Natural killer cell (primary cell): ENCODE results near the gene HLA-DPA1. TPM values are rescaled to one million over a fixed set of nuclear protein-coding genes. Genes with fewer than 3 reads are reported as not detected.

Experiments used
- ATAC-seq, 3 donors: fragments of 150-1000 bp in 2 of 3; fragments of 200-7000 bp in 1 of 3; cut with Tn5 transposase; 1 replicate in 1 of 3; 2 replicates in 2 of 3; pipeline ENCODE4 v1.10.0; 2021; ENCODE audit warnings: mild to moderate bottlenecking in 2 of 3, moderate library complexity in 2 of 3
- DNase-seq, 2 donors: peaks; one replicate each; pipeline versions ENCODE4 v3.0.0 to v3.0.0-alpha.2; 2013 to 2021; ENCODE audit warnings: mixed read lengths in 1 of 2
- H3K27ac ChIP-seq: one replicate; pipeline ENCODE4 v1.5.1; 2013; ENCODE audit warnings: mild to moderate bottlenecking, low read length
- H3K27me3 ChIP-seq: one replicate; pipeline ENCODE4 v1.6.1; 2013; ENCODE audit warnings: low read length; ENCODE audit not compliant: control insufficient read depth, insufficient read depth
- H3K36me3 ChIP-seq: one replicate; pipeline ENCODE4 v1.6.1; 2013; ENCODE audit warnings: low read length; ENCODE audit not compliant: control insufficient read depth, insufficient read depth
- H3K4me1 ChIP-seq: one replicate; pipeline ENCODE4 v1.6.1; 2013; ENCODE audit warnings: low read length; ENCODE audit not compliant: control insufficient read depth, insufficient read depth
- H3K4me3 ChIP-seq: one replicate; pipeline ENCODE4 v1.5.1; 2013; ENCODE audit warnings: low read length
- H3K9me3 ChIP-seq: one replicate; pipeline ENCODE4 v1.6.1; 2013; ENCODE audit warnings: low read length; ENCODE audit not compliant: control insufficient read depth, insufficient read depth
- H3K27ac Mint-ChIP-seq, 2 donors: one replicate each; pipeline ENCODE4 v1.8.0; 2022; ENCODE audit warnings: mild to moderate bottlenecking in 2 of 2, mixed read lengths in 2 of 2, moderate library complexity in 1 of 2
- H3K27me3 Mint-ChIP-seq, 2 donors: one replicate each; pipeline ENCODE4 v1.8.0; 2022; ENCODE audit warnings: low read depth in 2 of 2, mixed read lengths in 2 of 2
- H3K36me3 Mint-ChIP-seq: one replicate; pipeline ENCODE4 v1.8.0; 2022; ENCODE audit warnings: mixed read lengths
- H3K4me1 Mint-ChIP-seq, 2 donors: one replicate each; pipeline ENCODE4 v1.8.0; 2022; ENCODE audit warnings: mixed read lengths in 2 of 2
- H3K4me3 Mint-ChIP-seq: one replicate; pipeline ENCODE4 v1.8.0; 2022; ENCODE audit warnings: mild to moderate bottlenecking, moderate library complexity, mixed read lengths
- H3K9me3 Mint-ChIP-seq, 2 donors: one replicate each; pipeline ENCODE4 v1.8.0; 2022; ENCODE audit warnings: mixed read lengths in 2 of 2
- WGBS: methylation state at CpG from one replicate; pipeline ENCODE4 v1.1.7; 2013; ENCODE audit warnings: missing lambda C conversion rate; ENCODE audit not compliant: insufficient coverage; 5-methylcytosine and 5-hydroxymethylcytosine counted together
- intact Hi-C: fragments of 100-400 bp; cut with micrococcal nuclease; formaldehyde crosslinking; loops from one replicate; pipeline ENCODE4 v1.14.2; 2022
- total RNA-seq, 4 donors: library from RNA; stranded (reverse); fragments of 120-200 nt in 1 of 4; gene quantifications; one replicate each; pipeline versions ENCODE4 v1.2.3 to v1.2.4, GENCODE V29; 2013 to 2022
- TF ChIP-seq, protein P1 (sequence below): fragments of 200-600 bp; IDR thresholded peaks from one replicate; pipeline ENCODE4 v1.8.0; 2022; ENCODE audit warnings: antibody characterized with exemption

Gene HLA-DPA1
- total RNA-seq, 3 donors from 2014 or later (not counting 1 experiment from before 2014, with no cell fraction given) = 43.1 to 135 (median 73.5) TPM

DNA sequence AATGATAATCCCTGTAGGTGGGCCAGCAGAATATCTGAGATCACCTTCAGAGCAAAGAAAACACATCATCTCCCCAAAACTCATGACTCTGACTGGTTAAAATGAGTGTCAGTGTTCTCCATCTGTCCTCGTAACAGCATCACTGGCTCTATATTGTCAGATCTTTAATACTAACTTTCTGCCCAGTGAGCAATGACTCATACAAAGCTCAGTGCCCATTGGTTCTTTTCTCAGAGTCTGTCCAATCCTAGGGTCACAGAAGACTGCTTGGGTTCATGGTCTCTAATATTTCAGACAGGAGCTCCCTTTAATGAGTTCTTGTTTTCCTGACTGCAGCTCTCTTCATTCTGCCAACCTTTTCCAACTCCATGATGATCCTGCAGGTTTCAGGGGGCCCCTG is 38.7 kb upstream of the HLA-DPA1 start:
- H3K9me3 ChIP-seq = no peaks in the 10 kb centered on the region
- WGBS = 31% methylated on average over 1 of the region's 1 CpG
- Mint-ChIP-seq H3K4me3 (no peak overlapping the region), H3K27ac (no peak overlapping the region), H3K36me3 (no peaks in the 10 kb centered on the region), H3K9me3 (no peaks in the 10 kb centered on the region), H3K27me3 (peaks cover 57 to 91% of the 10 kb centered on the region in 2 donors), H3K4me1 (peaks cover 0 to 4% of the 10 kb centered on the region in 2 donors)
- DNase-seq = peak in 1 of 2 donors; percentile 74
- peak overlapping the region; percentile 29 for H3K4me3 ChIP-seq
- intact Hi-C loops = no loop called here
- H3K27ac ChIP-seq = peak overlapping the region; percentile 70
- TF ChIP-seq, protein P1, sequence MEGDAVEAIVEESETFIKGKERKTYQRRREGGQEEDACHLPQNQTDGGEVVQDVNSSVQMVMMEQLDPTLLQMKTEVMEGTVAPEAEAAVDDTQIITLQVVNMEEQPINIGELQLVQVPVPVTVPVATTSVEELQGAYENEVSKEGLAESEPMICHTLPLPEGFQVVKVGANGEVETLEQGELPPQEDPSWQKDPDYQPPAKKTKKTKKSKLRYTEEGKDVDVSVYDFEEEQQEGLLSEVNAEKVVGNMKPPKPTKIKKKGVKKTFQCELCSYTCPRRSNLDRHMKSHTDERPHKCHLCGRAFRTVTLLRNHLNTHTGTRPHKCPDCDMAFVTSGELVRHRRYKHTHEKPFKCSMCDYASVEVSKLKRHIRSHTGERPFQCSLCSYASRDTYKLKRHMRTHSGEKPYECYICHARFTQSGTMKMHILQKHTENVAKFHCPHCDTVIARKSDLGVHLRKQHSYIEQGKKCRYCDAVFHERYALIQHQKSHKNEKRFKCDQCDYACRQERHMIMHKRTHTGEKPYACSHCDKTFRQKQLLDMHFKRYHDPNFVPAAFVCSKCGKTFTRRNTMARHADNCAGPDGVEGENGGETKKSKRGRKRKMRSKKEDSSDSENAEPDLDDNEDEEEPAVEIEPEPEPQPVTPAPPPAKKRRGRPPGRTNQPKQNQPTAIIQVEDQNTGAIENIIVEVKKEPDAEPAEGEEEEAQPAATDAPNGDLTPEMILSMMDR = no peak
- ATAC-seq = peak; percentile 90 to 100 (median 98)
- H3K36me3 ChIP-seq = no peaks in the 10 kb centered on the region
- H3K4me1 ChIP-seq = peaks cover 29% of the 10 kb centered on the region
- peaks cover 13% of the 10 kb centered on the region for H3K27me3 ChIP-seq

DNA sequence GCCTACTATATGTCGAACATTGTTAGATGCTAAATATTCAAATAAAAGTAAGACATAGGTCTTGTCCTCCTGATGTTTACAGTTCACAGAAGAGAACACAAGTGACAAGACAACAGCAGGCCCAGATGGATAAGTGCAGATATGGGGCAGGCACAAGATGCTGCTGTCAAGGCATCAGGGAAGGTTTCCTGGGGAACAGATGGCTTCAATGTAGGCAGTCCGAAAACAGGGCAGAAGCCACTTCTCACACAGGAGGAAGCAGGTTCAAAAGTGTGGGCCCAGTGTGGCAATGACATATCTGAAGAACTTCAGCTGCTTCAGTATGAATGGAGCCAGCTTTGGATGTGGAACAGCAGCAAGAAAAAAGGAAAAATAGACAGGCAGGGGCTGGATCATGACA is 34.9 kb upstream of the HLA-DPA1 start:
- Mint-ChIP-seq H3K27ac (no peak overlapping the region), H3K4me3 (no peak overlapping the region), H3K4me1 (no peaks in the 10 kb centered on the region), H3K9me3 (peaks cover 0 to 3% of the 10 kb centered on the region in 2 donors), H3K27me3 (peaks cover 48 to 84% of the 10 kb centered on the region in 2 donors), H3K36me3 (no peaks in the 10 kb centered on the region)
- Histone ChIP-seq H3K27ac (no peak overlapping the region), H3K9me3 (no peaks in the 10 kb centered on the region), H3K4me3 (no peak overlapping the region), H3K27me3 (peaks cover 3% of the 10 kb centered on the region), H3K36me3 (no peaks in the 10 kb centered on the region), H3K4me1 (peaks cover 7% of the 10 kb centered on the region)
- TF ChIP-seq, protein P1 = no peak
- WGBS = 85% methylated on average over 2 of the region's 2 CpGs
- intact Hi-C loops = loop anchor here (10.0 kb wide), 1 partner anchor 46 kb away; no protein-coding TSS in a partner anchor
- ATAC-seq = no peak
- no peak for DNase-seq

DNA sequence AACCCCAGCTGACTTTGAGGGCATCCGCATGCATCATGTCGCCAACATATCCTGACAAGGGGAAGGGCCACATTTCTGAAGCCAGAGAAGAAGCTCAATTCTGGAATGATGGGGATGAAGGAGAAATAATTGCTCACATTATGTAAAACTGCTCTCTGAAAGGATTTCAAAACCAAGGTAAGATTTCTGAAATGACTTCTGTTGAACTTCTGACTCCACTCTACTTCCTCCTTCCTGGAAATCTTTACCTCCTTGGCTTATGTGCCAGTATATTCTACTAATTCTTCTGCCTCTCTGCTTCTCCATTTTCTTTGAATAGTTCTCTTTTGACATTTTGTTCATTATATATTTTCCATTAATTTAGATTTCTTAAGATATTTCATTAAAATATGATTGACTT is 34.2 kb upstream of the HLA-DPA1 start:
- WGBS = 100% methylated on average over 2 of the region's 2 CpGs
- ATAC-seq (no peak), DNase-seq (no peak)
- Histone ChIP-seq H3K4me3 (no peak overlapping the region), H3K27ac (no peak overlapping the region), H3K4me1 (peaks cover 4% of the 10 kb centered on the region), H3K27me3 (peaks cover 3% of the 10 kb centered on the region), H3K36me3 (no peaks in the 10 kb centered on the region), H3K9me3 (no peaks in the 10 kb centered on the region)
- intact Hi-C loops = loop anchor here (10.0 kb wide), 1 partner anchor 47 kb away; no protein-coding TSS in a partner anchor
- no peaks in the 10 kb centered on the region for H3K4me1 Mint-ChIP-seq
- no peaks in the 10 kb centered on the region for H3K36me3 Mint-ChIP-seq
- H3K27ac Mint-ChIP-seq = no peak overlapping the region
- TF ChIP-seq, protein P1 = no peak
- H3K27me3 Mint-ChIP-seq = peaks cover 44 to 78% of the 10 kb centered on the region in 2 donors
- no peak overlapping the region for H3K4me3 Mint-ChIP-seq
- peaks cover 0 to 3% of the 10 kb centered on the region in 2 donors for H3K9me3 Mint-ChIP-seq
